Kidney (tissue), 14 donors: ENCODE measurements around the gene SPATA3. TPM values are rescaled to one million over a fixed set of nuclear protein-coding genes. Genes with fewer than 3 reads are reported as not detected.
A peak's percentile ranks its signal among the peaks of the same experiment; 100 is the strongest.

Source experiments
- DNase-seq, 5 donors: peaks; one replicate each; pipeline ENCODE4 v3.0.0-alpha.2; 2013 to 2020
- FAIRE-seq: peaks from 2 replicates; lab custom pipeline; 2012; peaks lifted over from hg19 to GRCh38; lab: Jason Lieb, UNC
- H3K27ac ChIP-seq, 2 donors: one replicate each; pipeline ENCODE4 v1.7.0; 2013; ENCODE audit warnings: low read depth in 2 of 2, low read length in 2 of 2, inconsistent platforms in 1 of 2
- H3K27me3 ChIP-seq: one replicate; pipeline ENCODE4 v1.7.1; 2013; ENCODE audit warnings: low read length, inconsistent platforms; ENCODE audit not compliant: control insufficient read depth, insufficient read depth
- H3K36me3 ChIP-seq, 3 donors: one replicate each; pipeline versions ENCODE4 v1.7.0 to v1.7.1; 2013; ENCODE audit warnings: low read length in 3 of 3, control low read depth in 1 of 3, inconsistent platforms in 1 of 3; ENCODE audit not compliant: insufficient read depth in 3 of 3, control insufficient read depth in 2 of 3
- H3K4me1 ChIP-seq, 3 donors: one replicate each; pipeline versions ENCODE4 v1.7.0 to v1.7.1; 2013; ENCODE audit warnings: low read length in 3 of 3, inconsistent platforms in 1 of 3, low read depth in 1 of 3; ENCODE audit not compliant: control insufficient read depth in 2 of 3, insufficient read depth in 2 of 3
- H3K4me3 ChIP-seq, 3 donors: one replicate each; pipeline versions ENCODE4 v1.7.0 to v1.8.1; 2013; ENCODE audit warnings: low read length in 3 of 3, control low read depth in 1 of 3, inconsistent platforms in 1 of 3
- H3K9ac ChIP-seq, 3 donors: one replicate each; pipeline versions ENCODE4 v1.7.0 to v1.7.1; 2013; ENCODE audit warnings: low read length in 3 of 3, control low read depth in 1 of 3, inconsistent platforms in 1 of 3
- H3K9me3 ChIP-seq, 3 donors: one replicate each; pipeline versions ENCODE4 v1.7.0 to v1.7.1; 2013; ENCODE audit warnings: low read length in 3 of 3, control low read depth in 1 of 3, inconsistent platforms in 1 of 3; ENCODE audit not compliant: control insufficient read depth in 2 of 3, insufficient read depth in 1 of 3
- CTCF ChIP-seq: IDR thresholded peaks from 3 replicates; pipeline ENCODE4 v1.5.1; 2012; ENCODE audit warnings: mild to moderate bottlenecking, moderate library complexity, borderline replicate concordance; ENCODE audit not compliant: insufficient read depth; ENCODE audit errors: extremely low read depth
- intact Hi-C: fragments of 100-400 bp; cut with DNase I; formaldehyde crosslinking; loops from one replicate; pipeline ENCODE4 v1.11.1; 2022
- polyA plus RNA-seq: library from polyadenylated mRNA; stranded (reverse); fragments of 350-450 nt; fragmentation: Illumina TruSeq; extraction: RNeasy Lipid Tissue Mini Kit (QIAGEN cat#74804); gene quantifications from one replicate; pipeline ENCODE4 v1.2.3, GENCODE V29; 2014; ENCODE audit warnings: low read depth, low replicate concordance; ENCODE audit not compliant: insufficient read depth
- total RNA-seq: library from RNA; stranded (reverse); fragmentation: NEBNext Ultra II Directional; extraction: Animal tissue kit (Norgen Biotek cat#: 25700); gene quantifications from one replicate; pipeline ENCODE4 v1.2.1, GENCODE V29; 2021
- donor health status: control.
- donor health status: control.
- donor health status: control.
- donor health status: control.
- donor health status: control.
- donor health status: DM: yes; HTN: yes; CAD: no.
- donor health status: Normal renal cell carcinoma (clear cell type).

The SPATA3 gene
- total and polyA plus RNA-seq, 2 donors from 2014 or later = not detected

DNA sequence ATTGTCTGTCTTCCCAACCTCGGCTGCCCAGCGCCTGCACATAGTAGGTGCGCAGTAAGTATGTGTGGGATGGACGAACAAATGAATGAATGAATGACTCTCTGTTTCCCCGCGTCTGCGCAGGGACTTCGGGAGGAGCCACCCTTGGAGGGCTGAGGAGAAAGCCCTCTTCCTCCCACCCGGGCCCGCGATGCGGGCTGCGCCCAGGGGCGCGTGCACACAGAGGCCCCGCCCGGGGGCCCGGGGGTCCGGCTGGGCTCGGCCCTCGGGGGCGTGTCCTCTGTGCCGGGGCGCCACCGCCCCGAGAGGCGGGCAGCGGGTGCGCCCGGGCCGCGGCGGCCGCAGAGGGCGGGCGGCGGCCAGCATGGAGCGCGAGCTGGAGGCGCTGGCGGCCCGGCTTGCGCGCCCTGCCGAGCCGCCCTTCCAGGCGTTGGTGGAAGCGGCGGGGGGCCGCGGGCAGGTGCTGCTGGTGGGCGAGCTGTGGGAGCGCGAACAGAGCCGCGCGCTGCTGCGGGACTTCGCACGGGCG lies 41.3 kb downstream of the SPATA3 start, which contains the start of gene C2orf72:
Gene C2orf72, plus strand, starts transcription at position 322 of the 529 bp plus-strand sequence. Its CDS starts 43 bp downstream, at position 365.
- DNase-seq (peak in 3 of 5 donors; percentile 30 to 53 (median 31)), FAIRE-seq (no peak)
- H3K27me3 ChIP-seq = peaks cover 13% of the 10 kb centered on the region
- H3K9me3 ChIP-seq = no peaks in the 10 kb centered on the region
- no peak within 1 kb of the TSS for H3K9ac ChIP-seq
- H3K4me3 ChIP-seq = peak within 1 kb of the TSS in 1 of 3 donors; percentile 39
- H3K4me1 ChIP-seq = no peaks in the 10 kb centered on the region
- H3K36me3 ChIP-seq = no peaks in the 10 kb centered on the region
- intact Hi-C loops = no loop called here
- H3K27ac ChIP-seq = no peak within 1 kb of the TSS
- no peak for TF ChIP-seq CTCF

GRCh38 chr2:231037731-231038482 lies 42.0 kb downstream of the SPATA3 start:
- Histone ChIP-seq H3K9ac (no peak overlapping the region), H3K27ac (no peak overlapping the region), H3K36me3 (no peaks in the 10 kb centered on the region), H3K4me1 (no peaks in the 10 kb centered on the region), H3K27me3 (peaks cover 13% of the 10 kb centered on the region), H3K9me3 (no peaks in the 10 kb centered on the region), H3K4me3 (peak overlapping the region in 1 of 3 donors; percentile 39)
- FAIRE-seq (no peak), DNase-seq (peak in 4 of 5 donors; percentile 18 to 60 (median 33))
- TF ChIP-seq CTCF = no peak
- intact Hi-C loops = no loop called here

GRCh38 chr2:231038483-231039293 lies 42.8 kb downstream of the SPATA3 start:
- FAIRE-seq (no peak), DNase-seq (no peak)
- Histone ChIP-seq H3K36me3 (no peaks in the 10 kb centered on the region), H3K9me3 (no peaks in the 10 kb centered on the region), H3K27me3 (peaks cover 13% of the 10 kb centered on the region), H3K4me3 (peak overlapping the region in 1 of 3 donors; percentile 39), H3K27ac (no peak overlapping the region), H3K9ac (no peak overlapping the region), H3K4me1 (no peaks in the 10 kb centered on the region)
- TF ChIP-seq CTCF = no peak
- intact Hi-C loops = no loop called here
